Neural cell (in vitro differentiated cells): Measurements from ENCODE around the gene NOS1AP. TPM values are rescaled to one million over a fixed set of nuclear protein-coding genes. Genes with fewer than 3 reads are reported as not detected.

ENCODE experiments used
- H2AFZ ChIP-seq: fragments of 200-600, 300-800 bp; sonication (generic), shearing (Covaris generic); 2 replicates; pipeline ENCODE4 v1.6.0; 2014; ENCODE audit warnings: low read depth, mild to moderate bottlenecking, antibody characterized with exemption, low read length, moderate library complexity
- H3F3A ChIP-seq: fragments of 200-600 bp; shearing (Covaris generic); 2 replicates; pipeline ENCODE4 v1.6.1; 2016; ENCODE audit warnings: mild to moderate bottlenecking, moderate library complexity, mixed read lengths, antibody characterized with exemption, low read length; ENCODE audit not compliant: insufficient read depth, poor library complexity, severe bottlenecking
- H3K27ac ChIP-seq: fragments of 200-600, 300-800 bp; sonication (generic), shearing (Covaris generic); 2 replicates; pipeline ENCODE4 v1.5.1; 2014; ENCODE audit warnings: mild to moderate bottlenecking, low read length, moderate library complexity
- H3K27me3 ChIP-seq: fragments of 300-800, 200-600 bp; sonication (generic), shearing (Covaris generic); 2 replicates; pipeline ENCODE4 v1.6.0; 2014; ENCODE audit warnings: mild to moderate bottlenecking, low read depth, low read length, moderate library complexity; ENCODE audit not compliant: insufficient read depth
- H3K36me3 ChIP-seq: fragments of 300-800, 200-600 bp; sonication (generic), shearing (Covaris generic); 2 replicates; pipeline ENCODE4 v1.5.1; 2014; ENCODE audit warnings: mild to moderate bottlenecking, antibody characterized with exemption, low read length, moderate library complexity; ENCODE audit not compliant: insufficient read depth
- H3K4me2 ChIP-seq: fragments of 300-800, 200-600 bp; sonication (generic), shearing (Covaris generic); 2 replicates; pipeline ENCODE4 v1.6.0; 2014; ENCODE audit warnings: mild to moderate bottlenecking, low read length
- H3K4me3 ChIP-seq: fragments of 300-800, 200-600 bp; sonication (generic), shearing (Covaris generic); 2 replicates; pipeline ENCODE4 v1.5.1; 2014; ENCODE audit warnings: mild to moderate bottlenecking, low read length, moderate library complexity
- H3K79me2 ChIP-seq: fragments of 200-600 bp; shearing (Covaris generic); replicated peaks from 2 replicates; pipeline ENCODE4 v1.6.0; 2014; ENCODE audit warnings: mild to moderate bottlenecking, low read length, moderate library complexity; ENCODE audit not compliant: insufficient read depth
- H3K9ac ChIP-seq: fragments of 300-800, 200-600 bp; sonication (generic), shearing (Covaris generic); 2 replicates; pipeline ENCODE4 v1.6.1; 2016; ENCODE audit warnings: mild to moderate bottlenecking, low read length, mixed read lengths
- H3K9me2 ChIP-seq: fragments of 200-600 bp; shearing (Covaris generic); 2 replicates; pipeline ENCODE4 v1.6.1; 2016; ENCODE audit warnings: mild to moderate bottlenecking, low read length, mixed read lengths; ENCODE audit not compliant: insufficient read depth
- H3K9me3 ChIP-seq: fragments of 200-600, 300-800 bp; sonication (generic), shearing (Covaris generic); 2 replicates; pipeline ENCODE4 v1.6.1; 2016; ENCODE audit warnings: mild to moderate bottlenecking, mixed run types, low read length, moderate library complexity, mixed read lengths
- H4K20me1 ChIP-seq: fragments of 200-600 bp; shearing (Covaris generic); 2 replicates; pipeline ENCODE4 v1.6.1; 2016; ENCODE audit warnings: mild to moderate bottlenecking, mixed run types; ENCODE audit not compliant: insufficient read depth
- EP300 ChIP-seq: fragments of 450-650 bp; conservative IDR thresholded peaks from 2 replicates; pipeline ENCODE4 v1.6.1; 2014; ENCODE audit warnings: antibody characterized with exemption, mild to moderate bottlenecking, moderate library complexity; ENCODE audit not compliant: poor library complexity, severe bottlenecking
- EZH2 ChIP-seq: fragments of 200-600, 300-800 bp; shearing (Covaris generic), sonication (generic); IDR thresholded peaks from 2 replicates; pipeline ENCODE4 v1.6.1; 2014; ENCODE audit warnings: antibody characterized with exemption, low read length, borderline replicate concordance, mild to moderate bottlenecking; ENCODE audit not compliant: insufficient read depth, poor library complexity, severe bottlenecking
- MXI1 ChIP-seq: fragments of 450-650 bp; conservative IDR thresholded peaks from 2 replicates; pipeline ENCODE4 v1.6.1; 2014; ENCODE audit warnings: antibody characterized with exemption, mild to moderate bottlenecking; ENCODE audit not compliant: poor library complexity, severe bottlenecking
- POLR2AphosphoS5 ChIP-seq: IDR thresholded peaks from 2 replicates; pipeline ENCODE4 v1.6.1; 2012
- RAD21 ChIP-seq: fragments of 450-650 bp; conservative IDR thresholded peaks from 2 replicates; pipeline ENCODE4 v1.6.1; 2014; ENCODE audit warnings: antibody characterized with exemption, mild to moderate bottlenecking, moderate library complexity
- SMC3 ChIP-seq: fragments of 450-650 bp; conservative IDR thresholded peaks from 2 replicates; pipeline ENCODE4 v1.6.1; 2014; ENCODE audit warnings: antibody characterized with exemption, mild to moderate bottlenecking, moderate library complexity; ENCODE audit not compliant: poor library complexity
- TAF1 ChIP-seq: IDR thresholded peaks from 2 replicates; pipeline ENCODE4 v1.6.1; 2012; ENCODE audit warnings: low read depth
- polyA plus RNA-seq: library from polyadenylated mRNA; depleted of rRNA; stranded (reverse); fragments of >200 nt; gene quantifications from 2 replicates; pipeline ENCODE4 v1.2.3, GENCODE V29; 2014
- TF ChIP-seq, protein P1 (sequence below): fragments of 450-650 bp; IDR thresholded peaks from 2 replicates; pipeline ENCODE4 v1.5.1; 2014; ENCODE audit warnings: antibody characterized with exemption, mild to moderate bottlenecking, moderate library complexity; ENCODE audit not compliant: poor library complexity, severe bottlenecking
- TF ChIP-seq, protein P2 (sequence below): IDR thresholded peaks from 2 replicates; pipeline ENCODE4 v1.6.1; 2012; ENCODE audit warnings: borderline replicate concordance

Gene NOS1AP
- polyA plus RNA-seq, 1 donor from 2014 or later, result 5.3 TPM

DNA sequence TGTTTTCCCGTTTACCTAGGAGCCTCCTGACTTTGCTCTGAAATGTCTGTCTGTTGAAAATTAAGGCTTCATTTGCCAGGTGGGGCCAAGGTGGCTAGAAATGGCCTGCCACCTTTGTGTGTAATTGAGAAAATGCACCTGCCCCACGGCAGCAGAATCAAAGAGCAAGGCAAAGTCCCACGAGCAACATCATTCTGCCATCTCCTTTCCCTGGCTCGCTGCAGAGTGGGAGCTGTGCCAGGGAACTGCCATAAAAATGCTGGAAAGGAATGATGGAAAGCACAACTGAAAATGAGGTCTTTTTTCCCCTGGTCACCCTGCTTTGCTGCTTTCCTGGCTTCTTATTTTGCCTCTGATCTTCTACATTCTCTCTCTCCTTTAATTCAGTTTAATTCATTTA lies 40.3 kb upstream of the NOS1AP start:
- no peaks in the 10 kb centered on the region for H3K79me2 ChIP-seq

DNA sequence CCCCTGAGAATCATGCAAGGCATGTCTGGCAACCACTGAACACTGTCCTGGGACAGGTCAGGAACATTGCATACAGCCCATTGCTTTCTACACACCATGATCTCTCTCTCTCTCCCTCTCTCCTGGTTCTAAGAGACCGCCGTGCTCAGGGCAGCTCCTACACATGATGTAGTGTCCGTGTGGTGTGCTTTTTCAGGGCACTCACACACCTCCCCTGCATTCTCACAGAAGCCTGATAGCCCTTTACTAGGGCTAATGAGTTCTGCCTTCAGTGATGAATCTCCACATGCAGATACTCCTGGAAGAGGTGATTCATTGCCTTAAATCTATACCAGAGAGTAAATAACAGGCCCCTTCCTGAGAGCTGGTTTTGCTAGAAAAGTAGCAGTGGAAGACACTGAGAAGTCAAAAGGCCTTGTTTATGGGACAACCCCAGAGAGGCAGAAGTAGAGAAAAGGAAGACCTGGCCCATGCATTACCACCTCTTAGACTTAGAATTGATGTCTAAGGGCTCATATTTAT lies 38.7 kb upstream of the NOS1AP start:
- peaks cover 2% of the 10 kb centered on the region for H3K27me3 ChIP-seq
- no peaks in the 10 kb centered on the region for H3K36me3 ChIP-seq
- H3K9me3 ChIP-seq, result no peaks in the 10 kb centered on the region
- no peaks in the 10 kb centered on the region for H3K79me2 ChIP-seq
- no peak overlapping the region for H2AFZ ChIP-seq
- H3K4me3 ChIP-seq, result no peak overlapping the region
- H3K4me2 ChIP-seq, result no peak overlapping the region
- TF ChIP-seq POLR2AphosphoS5, result no peak
- TF ChIP-seq, protein P1, sequence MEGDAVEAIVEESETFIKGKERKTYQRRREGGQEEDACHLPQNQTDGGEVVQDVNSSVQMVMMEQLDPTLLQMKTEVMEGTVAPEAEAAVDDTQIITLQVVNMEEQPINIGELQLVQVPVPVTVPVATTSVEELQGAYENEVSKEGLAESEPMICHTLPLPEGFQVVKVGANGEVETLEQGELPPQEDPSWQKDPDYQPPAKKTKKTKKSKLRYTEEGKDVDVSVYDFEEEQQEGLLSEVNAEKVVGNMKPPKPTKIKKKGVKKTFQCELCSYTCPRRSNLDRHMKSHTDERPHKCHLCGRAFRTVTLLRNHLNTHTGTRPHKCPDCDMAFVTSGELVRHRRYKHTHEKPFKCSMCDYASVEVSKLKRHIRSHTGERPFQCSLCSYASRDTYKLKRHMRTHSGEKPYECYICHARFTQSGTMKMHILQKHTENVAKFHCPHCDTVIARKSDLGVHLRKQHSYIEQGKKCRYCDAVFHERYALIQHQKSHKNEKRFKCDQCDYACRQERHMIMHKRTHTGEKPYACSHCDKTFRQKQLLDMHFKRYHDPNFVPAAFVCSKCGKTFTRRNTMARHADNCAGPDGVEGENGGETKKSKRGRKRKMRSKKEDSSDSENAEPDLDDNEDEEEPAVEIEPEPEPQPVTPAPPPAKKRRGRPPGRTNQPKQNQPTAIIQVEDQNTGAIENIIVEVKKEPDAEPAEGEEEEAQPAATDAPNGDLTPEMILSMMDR, result no peak
- no peak for TF ChIP-seq RAD21
- TF ChIP-seq MXI1, result no peak
- no peak for TF ChIP-seq EZH2
- TF ChIP-seq, protein P2, sequence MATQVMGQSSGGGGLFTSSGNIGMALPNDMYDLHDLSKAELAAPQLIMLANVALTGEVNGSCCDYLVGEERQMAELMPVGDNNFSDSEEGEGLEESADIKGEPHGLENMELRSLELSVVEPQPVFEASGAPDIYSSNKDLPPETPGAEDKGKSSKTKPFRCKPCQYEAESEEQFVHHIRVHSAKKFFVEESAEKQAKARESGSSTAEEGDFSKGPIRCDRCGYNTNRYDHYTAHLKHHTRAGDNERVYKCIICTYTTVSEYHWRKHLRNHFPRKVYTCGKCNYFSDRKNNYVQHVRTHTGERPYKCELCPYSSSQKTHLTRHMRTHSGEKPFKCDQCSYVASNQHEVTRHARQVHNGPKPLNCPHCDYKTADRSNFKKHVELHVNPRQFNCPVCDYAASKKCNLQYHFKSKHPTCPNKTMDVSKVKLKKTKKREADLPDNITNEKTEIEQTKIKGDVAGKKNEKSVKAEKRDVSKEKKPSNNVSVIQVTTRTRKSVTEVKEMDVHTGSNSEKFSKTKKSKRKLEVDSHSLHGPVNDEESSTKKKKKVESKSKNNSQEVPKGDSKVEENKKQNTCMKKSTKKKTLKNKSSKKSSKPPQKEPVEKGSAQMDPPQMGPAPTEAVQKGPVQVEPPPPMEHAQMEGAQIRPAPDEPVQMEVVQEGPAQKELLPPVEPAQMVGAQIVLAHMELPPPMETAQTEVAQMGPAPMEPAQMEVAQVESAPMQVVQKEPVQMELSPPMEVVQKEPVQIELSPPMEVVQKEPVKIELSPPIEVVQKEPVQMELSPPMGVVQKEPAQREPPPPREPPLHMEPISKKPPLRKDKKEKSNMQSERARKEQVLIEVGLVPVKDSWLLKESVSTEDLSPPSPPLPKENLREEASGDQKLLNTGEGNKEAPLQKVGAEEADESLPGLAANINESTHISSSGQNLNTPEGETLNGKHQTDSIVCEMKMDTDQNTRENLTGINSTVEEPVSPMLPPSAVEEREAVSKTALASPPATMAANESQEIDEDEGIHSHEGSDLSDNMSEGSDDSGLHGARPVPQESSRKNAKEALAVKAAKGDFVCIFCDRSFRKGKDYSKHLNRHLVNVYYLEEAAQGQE, result no peak
- TF ChIP-seq EP300, result no peak
- no peak for TF ChIP-seq SMC3
- TF ChIP-seq TAF1, result no peak
- no peaks in the 10 kb centered on the region for H4K20me1 ChIP-seq
- no peaks in the 10 kb centered on the region for H3F3A ChIP-seq
- no peak overlapping the region for H3K27ac ChIP-seq
- H3K9me2 ChIP-seq, result no peaks in the 10 kb centered on the region
- H3K9ac ChIP-seq, result no peak overlapping the region

More for the DNA sequence above, 40.3 kb upstream of the NOS1AP start:
- no peak overlapping the region for H3K4me2 ChIP-seq
- no peaks in the 10 kb centered on the region for H3K9me3 ChIP-seq
- H3F3A ChIP-seq, result no peaks in the 10 kb centered on the region
- H3K9ac ChIP-seq, result no peak overlapping the region
- no peak overlapping the region for H3K27ac ChIP-seq
- no peaks in the 10 kb centered on the region for H3K36me3 ChIP-seq
- H3K4me3 ChIP-seq, result no peak overlapping the region
- H3K27me3 ChIP-seq, result peaks cover 16% of the 10 kb centered on the region
- H4K20me1 ChIP-seq, result no peaks in the 10 kb centered on the region
- H3K9me2 ChIP-seq, result no peaks in the 10 kb centered on the region
- no peak overlapping the region for H2AFZ ChIP-seq
- TF ChIP-seq TAF1, result no peak
- TF ChIP-seq, protein P2, result no peak
